ENCODE results near the gene CDX2.
A peak's percentile ranks its signal among the peaks of the same experiment; 100 is the strongest.
"Not testable (repeated sequence)": the region's sequence is repeated elsewhere in the genome, so short reads cannot be mapped to it uniquely, and the experiment has no call there.

The CDX2 gene

GRCh38 chr13:27964741-27965323 lies 4.3 kb downstream of the CDX2 start:
- DNase-seq (ENCODE audit: low read depth in 2 of 2), result no peak

- DNase-seq (ENCODE audit: low read depth in 2 of 2), result not testable (repeated sequence)
These were observed 4.9 kb downstream of the CDX2 start for GRCh38 chr13:27964206-27964605.

- no peak for DNase-seq (ENCODE audit: low read depth in 2 of 2)
These were observed 5.6 kb downstream of the CDX2 start for GRCh38 chr13:27963491-27963890.

GRCh38 chr13:27962982-27963381 lies 6.1 kb downstream of the CDX2 start:
- no peak for DNase-seq (ENCODE audit: low read depth in 2 of 2)

- no peak for DNase-seq (ENCODE audit: low read depth in 2 of 2)
These were observed 6.8 kb downstream of the CDX2 start for GRCh38 chr13:27962128-27962841.

- no peak for DNase-seq (ENCODE audit: low read depth in 2 of 2)
These were observed 7.7 kb downstream of the CDX2 start for GRCh38 chr13:27961227-27962085.

GRCh38 chr13:27960362-27961226 lies 8.5 kb downstream of the CDX2 start:
- DNase-seq (ENCODE audit: low read depth in 2 of 2), result no peak

- no peak for DNase-seq (ENCODE audit: low read depth in 2 of 2)
These were observed 9.1 kb downstream of the CDX2 start for GRCh38 chr13:27959976-27960361.

- no peak for DNase-seq (ENCODE audit: low read depth in 2 of 2)
These were observed 12.4 kb downstream of the CDX2 start for GRCh38 chr13:27956576-27957300.

- DNase-seq (ENCODE audit: low read depth in 2 of 2), result no peak
These were observed 14.0 kb downstream of the CDX2 start for GRCh38 chr13:27955014-27955591.

GRCh38 chr13:27954406-27954851 lies 14.7 kb downstream of the CDX2 start:
- no peak for DNase-seq (ENCODE audit: low read depth in 2 of 2)

- peak in 1 of 2 donors; percentile 24 for DNase-seq (ENCODE audit: low read depth in 2 of 2)
These were observed 15.3 kb downstream of the CDX2 start for GRCh38 chr13:27953676-27954405.

GRCh38 chr13:27952876-27953675 lies 16.0 kb downstream of the CDX2 start:
- DNase-seq (ENCODE audit: low read depth in 2 of 2), result no peak

- no peak for DNase-seq (ENCODE audit: low read depth in 2 of 2)
These were observed 26.1 kb downstream of the CDX2 start for GRCh38 chr13:27942972-27943371.

GRCh38 chr13:27933580-27934328 lies 35.4 kb downstream of the CDX2 start:
- no peak for DNase-seq (ENCODE audit: low read depth in 2 of 2)

GRCh38 chr13:27933118-27933517 lies 36.0 kb downstream of the CDX2 start:
- no peak for DNase-seq (ENCODE audit: low read depth in 2 of 2)

- no peak for DNase-seq (ENCODE audit: low read depth in 2 of 2)
These were observed 39.2 kb downstream of the CDX2 start for GRCh38 chr13:27929868-27930267.

Measured in stimulated activated CD8-positive, alpha-beta memory T cell treated with anti-CD3 and anti-CD28 coated beads, Interleukin-7, amount 100 ng/mL, for 4 hours (primary cell).